GM19239 (cell line): ENCODE data around the gene SLC25A24.
"Not testable (repeated sequence)": the region's sequence is repeated elsewhere in the genome, so short reads cannot be mapped to it uniquely, and the experiment has no call there.

ENCODE experiments used
- DNase-seq: peaks from one replicate; pipeline ENCODE4 v3.0.0; 2011; ENCODE audit warnings: low spot score; ENCODE audit not compliant: insufficient read length
- FAIRE-seq: peaks from 2 replicates; lab custom pipeline; 2011; peaks lifted over from hg19 to GRCh38; lab: Jason Lieb, UNC

The SLC25A24 gene

DNA sequence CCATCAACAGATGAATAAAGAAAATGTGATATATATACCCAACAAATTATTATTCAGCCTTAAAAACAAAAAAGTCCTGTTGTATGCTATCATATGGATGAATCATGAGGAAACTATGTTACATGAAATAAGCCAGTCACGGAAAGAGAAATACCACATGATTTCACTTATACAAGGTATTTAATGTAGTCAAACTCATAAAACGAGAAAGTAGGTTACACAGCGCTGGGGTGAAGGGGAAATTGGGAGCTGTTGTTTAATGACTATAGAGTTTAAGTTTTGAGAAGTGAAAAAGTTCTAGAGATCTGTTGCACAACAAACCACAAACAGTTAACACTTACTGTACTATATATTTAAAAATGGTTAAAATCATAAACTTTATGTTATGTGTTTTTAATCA, 58.5 kb downstream of the SLC25A24 start:
- DNase-seq (no peak), FAIRE-seq (no peak)

GRCh38 chr1:108140936-108141335, 59.2 kb downstream of the SLC25A24 start:
- FAIRE-seq (no peak), DNase-seq (no peak)

DNA sequence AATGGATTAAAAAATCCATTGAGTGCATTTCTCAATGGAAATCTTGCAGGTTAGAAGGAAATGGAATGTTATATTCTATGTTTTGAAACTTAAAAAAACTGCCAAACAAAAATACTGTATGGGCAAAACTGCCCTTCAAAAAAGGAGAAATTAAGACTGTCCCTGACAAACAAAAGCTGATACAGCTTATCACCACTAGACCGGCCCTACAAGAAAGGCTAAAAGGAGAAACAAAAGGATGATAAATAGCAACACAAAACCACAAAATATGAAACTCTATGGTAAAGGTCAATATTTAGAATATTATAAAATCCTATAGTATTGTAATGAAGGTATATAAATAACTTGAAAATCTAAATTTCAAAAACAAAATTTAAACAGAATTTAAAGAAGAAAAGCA, 60.0 kb downstream of the SLC25A24 start:
- no peak for DNase-seq
- no peak for FAIRE-seq

GRCh38 chr1:108139555-108139954, 60.6 kb downstream of the SLC25A24 start:
- not testable (repeated sequence) for FAIRE-seq, DNase-seq

GRCh38 chr1:108133148-108133547, 67.0 kb downstream of the SLC25A24 start:
- not testable (repeated sequence) for FAIRE-seq

DNA sequence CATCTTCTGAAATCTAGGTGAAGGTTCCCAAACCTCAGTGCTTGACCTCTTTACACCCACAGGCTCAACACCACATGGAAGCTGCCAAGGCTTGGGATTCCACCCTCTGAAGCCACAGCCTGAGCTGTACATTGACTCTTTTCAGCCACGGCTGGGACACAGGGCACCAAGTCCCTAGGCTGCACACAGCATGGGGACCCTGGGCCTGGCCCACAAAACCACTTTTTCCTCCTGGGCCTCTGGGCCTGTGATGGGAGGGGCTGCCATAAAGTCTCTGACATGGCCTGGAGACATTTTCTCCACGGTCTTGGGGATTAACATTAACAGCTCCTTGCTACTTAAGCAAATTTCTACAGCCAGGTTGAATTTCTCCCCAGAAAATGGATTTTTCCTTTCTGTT, 67.8 kb downstream of the SLC25A24 start:
- FAIRE-seq, DNase-seq: not testable (repeated sequence)

More at GRCh38 chr1:108133148-108133547, 67.0 kb downstream of the SLC25A24 start:
- not testable (repeated sequence) for DNase-seq

DNA sequence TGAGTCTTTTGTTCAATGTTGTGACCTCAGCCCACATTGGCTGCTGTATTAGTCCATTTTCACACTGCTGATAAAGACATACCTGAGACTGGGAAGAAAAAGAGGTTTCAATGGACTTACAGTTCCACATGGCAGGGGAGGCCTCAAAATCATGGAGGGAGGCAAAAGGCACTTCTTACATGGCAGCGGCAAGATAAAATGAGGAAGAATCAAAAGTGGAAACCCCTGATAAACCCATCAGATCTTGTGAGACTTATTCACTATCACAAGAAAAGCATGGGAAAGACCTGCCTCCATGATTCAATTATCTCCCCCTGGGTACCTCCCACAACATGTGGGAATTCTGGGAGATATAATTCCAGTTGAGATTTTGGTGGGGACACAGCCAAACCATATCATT, 68.9 kb downstream of the SLC25A24 start:
- FAIRE-seq, DNase-seq: not testable (repeated sequence)

DNA sequence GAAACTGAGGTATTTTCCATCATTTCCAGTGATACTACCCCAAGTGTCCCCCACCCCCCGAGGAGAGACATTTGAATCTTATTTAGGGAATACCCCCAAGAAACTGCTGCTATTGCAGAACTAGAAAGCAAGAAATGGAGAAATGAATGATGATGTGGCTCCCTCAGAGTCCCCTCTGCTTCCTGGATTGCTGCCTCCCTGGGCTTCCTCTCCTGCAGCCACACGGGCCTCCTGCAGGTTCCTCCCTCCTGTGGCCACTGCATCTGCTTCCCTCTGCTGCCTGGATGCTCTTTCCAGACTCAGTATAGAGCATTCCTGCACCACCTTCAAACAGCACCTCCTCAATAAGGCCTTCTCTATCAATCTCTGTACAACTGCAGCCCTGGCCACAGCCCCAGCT, 69.3 kb downstream of the SLC25A24 start:
- DNase-seq (no peak), FAIRE-seq (no peak)

- no peak for DNase-seq
- FAIRE-seq = no peak
These were observed 70.1 kb downstream of the SLC25A24 start for GRCh38 chr1:108129999-108130398.

DNA sequence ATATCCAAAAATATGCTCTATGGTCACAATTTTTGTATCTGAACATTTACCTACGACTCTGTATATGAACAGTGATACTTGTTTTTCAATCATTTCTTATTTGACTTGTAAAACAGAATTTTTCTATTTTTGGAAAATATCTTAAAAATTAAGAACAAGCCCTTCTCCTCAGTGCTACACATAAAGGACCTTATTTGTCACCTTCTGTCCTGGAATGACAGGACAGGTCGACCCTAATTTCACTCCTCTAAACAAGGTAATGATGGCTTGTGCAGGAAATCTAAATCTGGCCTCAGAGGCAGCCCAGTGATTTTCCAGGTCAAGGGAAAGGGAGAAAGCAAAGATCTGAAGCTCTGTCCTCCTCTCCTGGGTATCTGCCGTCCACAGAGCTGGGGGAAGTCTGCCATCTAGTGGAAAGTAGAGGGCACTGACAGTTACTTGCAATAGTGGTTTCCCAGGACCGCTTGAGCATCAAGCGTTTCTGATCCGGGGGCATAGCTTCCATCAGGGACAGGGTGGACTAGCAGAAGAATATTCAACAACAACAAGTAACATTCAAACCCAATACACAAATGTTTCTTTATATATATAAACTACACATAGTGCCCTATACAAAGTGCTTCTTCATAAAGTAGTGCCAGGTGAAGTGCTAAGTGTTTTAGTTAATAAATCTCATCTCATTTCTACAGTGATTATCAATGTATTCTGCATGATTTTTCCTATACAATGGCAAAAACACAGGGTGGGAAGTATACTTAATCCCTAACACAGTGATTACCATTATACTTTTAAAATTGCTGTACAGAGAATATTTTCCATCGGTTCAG, 74.6 kb downstream of the SLC25A24 start:
- peak; percentile 53 for DNase-seq
- peak; percentile 67 for FAIRE-seq

GRCh38 chr1:108124622-108125311, 75.4 kb downstream of the SLC25A24 start:
- FAIRE-seq = no peak
- no peak for DNase-seq

DNA sequence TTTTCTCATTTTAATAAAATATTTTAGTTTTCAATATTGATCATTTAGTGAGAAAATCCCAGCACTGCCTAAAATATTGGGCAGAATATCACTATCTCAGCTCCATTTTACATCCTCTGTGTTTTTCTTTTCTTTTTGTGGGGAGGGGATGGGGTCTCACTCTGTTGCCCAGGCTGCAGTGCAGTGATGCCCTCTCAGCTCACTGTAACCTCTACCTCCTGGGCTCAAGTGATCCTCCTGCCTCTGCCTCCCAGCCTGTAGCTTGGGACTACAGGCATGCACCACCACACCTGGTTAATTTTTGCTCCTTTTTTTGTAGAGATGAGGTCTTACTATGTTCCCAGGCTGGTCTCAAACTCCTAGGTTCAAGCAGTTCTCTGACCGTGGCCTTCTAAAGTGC, 76.1 kb downstream of the SLC25A24 start:
- no peak for FAIRE-seq
- no peak for DNase-seq

DNA sequence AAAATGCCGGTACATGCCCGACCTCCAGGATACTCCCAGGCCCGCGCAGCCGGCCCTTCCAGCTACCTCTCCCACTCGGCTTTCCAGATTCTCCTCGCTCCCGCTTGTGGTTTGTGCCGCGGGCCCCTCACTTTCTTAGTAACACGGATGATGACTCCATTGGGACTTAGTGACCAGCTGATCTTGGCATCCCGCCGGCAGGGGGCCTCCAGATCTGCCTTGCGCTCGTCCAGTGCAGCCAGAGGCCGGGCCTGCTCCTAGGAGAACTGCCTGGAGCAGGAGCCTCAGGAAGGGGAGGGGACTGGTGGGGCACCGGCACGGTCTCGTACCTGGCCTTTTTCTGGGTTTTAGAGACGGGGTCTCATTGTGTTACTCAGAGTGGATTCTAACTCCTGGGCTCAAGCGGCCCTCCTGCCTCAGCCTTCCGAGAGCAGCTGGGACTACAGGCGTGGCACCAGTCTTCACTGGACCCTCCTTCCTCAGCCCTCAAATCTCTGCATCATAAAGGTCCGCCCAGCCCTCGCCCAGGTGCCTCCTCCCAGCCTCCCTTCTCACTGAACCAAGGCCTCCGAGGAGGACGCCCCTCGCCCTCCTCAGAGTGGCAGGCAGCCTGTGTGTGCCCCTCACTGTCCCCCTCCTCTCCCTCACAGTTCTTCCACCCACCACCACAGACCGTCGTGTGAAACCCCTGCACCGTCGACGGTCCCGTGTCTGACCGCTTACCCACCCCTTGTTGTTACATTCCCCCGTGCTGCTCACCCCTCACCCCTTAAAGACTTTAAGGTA, 78.6 kb downstream of the SLC25A24 start:
- DNase-seq (no peak), FAIRE-seq (no peak)

DNA sequence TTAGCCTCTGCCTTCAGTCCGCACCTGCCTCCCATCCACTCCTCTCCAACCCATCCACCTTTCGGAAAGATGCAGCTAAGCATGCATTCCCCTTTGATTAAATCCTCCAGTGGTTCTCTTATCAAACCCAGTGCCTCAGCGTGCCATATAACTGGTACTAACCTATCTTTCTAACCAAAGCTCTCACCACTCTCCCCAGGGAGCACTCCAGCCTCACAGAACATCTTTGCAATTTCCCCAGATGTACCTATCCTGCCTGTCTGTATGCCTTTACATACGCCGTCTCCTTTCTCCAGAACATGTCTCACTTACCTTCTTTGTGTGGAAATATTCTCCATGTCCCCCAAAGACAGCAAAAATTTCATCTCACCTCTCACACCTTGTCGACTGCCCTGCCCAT, 80.0 kb downstream of the SLC25A24 start:
- FAIRE-seq (no peak), DNase-seq (no peak)

GRCh38 chr1:108119500-108119899, 80.6 kb downstream of the SLC25A24 start:
- FAIRE-seq (no peak), DNase-seq (no peak)

DNA sequence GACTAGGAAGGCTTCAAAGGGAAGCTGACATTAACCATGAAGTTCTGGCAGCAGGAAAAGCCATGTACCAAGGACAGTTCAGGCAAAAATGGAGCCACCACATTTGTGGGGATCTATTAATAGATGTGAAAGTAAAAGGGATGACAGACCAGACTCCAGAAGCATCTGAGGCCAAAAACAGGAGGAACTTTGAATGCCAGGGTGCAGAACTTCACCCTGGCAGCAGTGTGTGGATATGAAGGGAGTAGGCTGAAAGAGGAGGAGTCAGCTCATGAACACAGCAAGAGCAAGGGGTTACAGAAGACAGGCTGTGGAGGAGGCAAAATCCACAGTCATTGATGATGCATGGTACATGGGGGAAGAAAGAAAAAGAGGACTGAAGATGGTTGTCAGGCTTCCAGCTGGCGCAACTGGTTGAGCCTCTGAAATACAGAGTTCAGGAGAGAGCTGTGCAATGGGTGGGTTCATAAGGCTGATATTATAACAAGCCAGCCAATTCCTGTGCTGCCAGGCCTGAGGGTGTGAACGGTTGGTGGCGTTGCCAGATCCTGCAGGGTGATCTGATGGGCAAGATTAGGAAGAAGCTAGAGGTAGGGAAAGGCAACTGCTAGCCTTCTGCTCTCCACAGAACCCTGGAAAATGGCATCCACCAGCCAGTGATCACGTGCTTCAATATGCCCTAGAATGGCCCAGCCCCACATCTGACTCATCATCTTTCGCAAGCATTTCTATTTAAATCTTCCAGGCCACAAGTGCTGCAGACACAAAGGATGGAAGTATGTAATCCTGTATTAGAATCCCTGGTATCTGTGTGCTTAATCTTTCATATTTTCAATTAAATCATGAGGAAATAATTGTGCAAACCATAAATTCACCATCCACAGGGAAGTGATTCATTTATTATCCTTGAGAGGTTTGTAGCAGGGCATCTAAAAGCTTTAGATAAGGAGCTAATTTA, 81.9 kb downstream of the SLC25A24 start:
- DNase-seq (no peak), FAIRE-seq (no peak)

GRCh38 chr1:108117237-108117636, 82.9 kb downstream of the SLC25A24 start:
- FAIRE-seq (no peak), DNase-seq (no peak)

- no peak for FAIRE-seq
These were observed 86.0 kb downstream of the SLC25A24 start for GRCh38 chr1:108114033-108114599.

DNA sequence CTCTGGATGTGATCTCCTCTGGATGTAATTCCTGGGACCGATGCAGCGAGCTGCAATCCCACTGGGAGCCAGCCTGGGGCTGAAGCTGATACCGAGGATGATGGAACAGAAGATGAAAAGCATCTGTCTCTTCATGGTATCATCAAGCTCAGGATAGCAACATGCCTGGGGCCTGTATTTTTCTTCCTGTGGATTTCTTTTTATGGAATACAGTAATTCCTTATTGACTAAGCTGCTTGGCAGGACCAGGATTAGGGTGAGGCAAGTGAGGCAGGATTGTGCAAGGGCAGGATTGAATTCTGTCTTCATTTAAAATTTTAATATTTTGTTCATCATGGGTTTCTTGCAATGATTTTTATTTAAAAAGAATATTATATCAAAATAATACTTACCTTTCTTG, 86.6 kb downstream of the SLC25A24 start:
- DNase-seq = no peak
- FAIRE-seq = no peak

More at GRCh38 chr1:108114033-108114599, 86.0 kb downstream of the SLC25A24 start:
- DNase-seq = no peak
